GM23338 (cell line): ENCODE results near the gene MRPL24. TPM values are rescaled to one million over a fixed set of nuclear protein-coding genes. Genes with fewer than 3 reads are reported as not detected.

ENCODE experiments used
- ATAC-seq: fragments of 200-7000 bp; cut with Tn5 transposase; 3 replicates; pipeline ENCODE4 v1.9.1; 2020
- DNase-seq: peaks from one replicate; pipeline ENCODE4 v3.0.0-alpha.2; 2015; ENCODE audit warnings: low spot score
- H2AFZ ChIP-seq: fragments of 200-600 bp; sonication (generic); 2 replicates; pipeline ENCODE4 v1.8.0; 2016; ENCODE audit warnings: antibody characterized with exemption, mild to moderate bottlenecking, moderate library complexity
- H3F3A ChIP-seq: fragments of 200-600 bp; sonication (generic); replicated peaks from 2 replicates; pipeline ENCODE4 v1.8.0; 2017; ENCODE audit warnings: antibody characterized with exemption, mixed run types, low read depth
- H3K27ac ChIP-seq: fragments of 200-600 bp; sonication (generic); 2 replicates; pipeline ENCODE4 v1.6.1; 2016; ENCODE audit warnings: low read depth
- H3K27me3 ChIP-seq: fragments of 200-600 bp; sonication (generic); 2 replicates; pipeline ENCODE4 v1.8.0; 2016; ENCODE audit warnings: mild to moderate bottlenecking, mixed run types, moderate library complexity; ENCODE audit not compliant: insufficient read depth
- H3K36me3 ChIP-seq: fragments of 200-600 bp; sonication (generic); 2 replicates; pipeline ENCODE4 v1.8.0; 2016; ENCODE audit warnings: mild to moderate bottlenecking; ENCODE audit not compliant: insufficient read depth
- H3K4me1 ChIP-seq: fragments of 200-600 bp; sonication (generic); 2 replicates; pipeline ENCODE4 v1.8.0; 2016; ENCODE audit warnings: mild to moderate bottlenecking, moderate library complexity; ENCODE audit not compliant: insufficient read depth
- H3K4me2 ChIP-seq: fragments of 200-600 bp; sonication (generic); 2 replicates; pipeline ENCODE4 v1.7.1; 2017; ENCODE audit warnings: mixed run types
- H3K4me3 ChIP-seq: fragments of 200-600 bp; sonication (generic); 2 replicates; pipeline ENCODE4 v1.6.1; 2016; ENCODE audit warnings: mixed run types
- H3K79me2 ChIP-seq: fragments of 200-600 bp; sonication (generic); replicated peaks from 2 replicates; pipeline ENCODE4 v1.8.0; 2017; ENCODE audit warnings: mild to moderate bottlenecking; ENCODE audit not compliant: insufficient read depth
- H3K9me2 ChIP-seq: fragments of 200-600 bp; sonication (generic); 2 replicates; pipeline ENCODE4 v1.8.0; 2017; ENCODE audit not compliant: insufficient read depth
- H4K20me1 ChIP-seq: fragments of 200-600 bp; sonication (generic); replicated peaks from 2 replicates; pipeline ENCODE4 v1.8.0; 2017; ENCODE audit warnings: mild to moderate bottlenecking; ENCODE audit not compliant: insufficient read depth
- H3K27ac Mint-ChIP-seq: 2 replicates; pipeline ENCODE4 v1.8.0; 2020; ENCODE audit warnings: inconsistent platforms, mild to moderate bottlenecking, moderate library complexity, mixed read lengths
- H3K27me3 Mint-ChIP-seq: 3 replicates; pipeline ENCODE4 v1.8.0; 2022; ENCODE audit warnings: low read depth, mild to moderate bottlenecking, moderate library complexity, mixed read lengths, inconsistent platforms; ENCODE audit not compliant: insufficient read depth, poor library complexity
- H3K36me3 Mint-ChIP-seq: 3 replicates; pipeline ENCODE4 v1.8.0; 2021; ENCODE audit warnings: low read depth, mild to moderate bottlenecking, inconsistent platforms, moderate library complexity, mixed read lengths
- H3K4me1 Mint-ChIP-seq: 3 replicates; pipeline ENCODE4 v1.8.0; 2020; ENCODE audit warnings: mild to moderate bottlenecking, inconsistent platforms, mixed read lengths
- H3K4me3 Mint-ChIP-seq: 3 replicates; pipeline ENCODE4 v1.8.0; 2021; ENCODE audit warnings: moderate library complexity, mild to moderate bottlenecking, inconsistent platforms, mixed read lengths
- H3K9me3 Mint-ChIP-seq: 3 replicates; pipeline ENCODE4 v1.8.0; 2020; ENCODE audit warnings: moderate library complexity, mild to moderate bottlenecking, inconsistent platforms, mixed read lengths
- CREB1 ChIP-seq: fragments of 250-450 bp; sonication (Bioruptor Pico); IDR thresholded peaks from 2 replicates; pipeline ENCODE4 v1.5.0; 2020; ENCODE audit warnings: low read depth, mild to moderate bottlenecking, moderate library complexity
- CTCF ChIP-seq, 2 experiments: fragments of 200-600 bp in 1 of 2; sonication (generic) in 1 of 2; conservative IDR thresholded peaks; 2 replicates each; pipeline versions ENCODE4 v1.5.1 to v1.6.1; 2016 to 2017; ENCODE audit warnings: antibody characterized with exemption in 2 of 2, low read depth in 2 of 2, mild to moderate bottlenecking in 2 of 2, moderate library complexity in 1 of 2
- ETS1 ChIP-seq: IDR thresholded peaks from 2 replicates; pipeline ENCODE4 v1.6.1; 2016; ENCODE audit warnings: antibody characterized with exemption
- EZH2 ChIP-seq: fragments of 200-600 bp; sonication (generic); IDR thresholded peaks from one replicate; pipeline ENCODE4 v1.8.0; 2017; ENCODE audit warnings: antibody characterized with exemption, mild to moderate bottlenecking, low read depth; ENCODE audit not compliant: unreplicated experiment
- EZH2phosphoT487 ChIP-seq: fragments of 200-600 bp; sonication (generic); IDR thresholded peaks from one replicate; pipeline ENCODE4 v1.8.1; 2018; ENCODE audit warnings: antibody characterized with exemption; ENCODE audit not compliant: unreplicated experiment
- JUNB ChIP-seq: IDR thresholded peaks from one replicate; pipeline ENCODE4 v1.6.1; 2016; ENCODE audit warnings: antibody characterized with exemption; ENCODE audit not compliant: unreplicated experiment
- POLR2AphosphoS5 ChIP-seq: IDR thresholded peaks from 2 replicates; pipeline ENCODE4 v1.6.1; 2016; ENCODE audit warnings: antibody characterized with exemption, low read depth
- REST ChIP-seq: IDR thresholded peaks from one replicate; pipeline ENCODE4 v1.6.1; 2018; ENCODE audit warnings: antibody characterized with exemption; ENCODE audit not compliant: unreplicated experiment
- ZNF114 ChIP-seq: fragments of 250-450 bp; sonication (Bioruptor Pico); IDR thresholded peaks from 2 replicates; pipeline ENCODE4 v1.5.0; 2020; ENCODE audit warnings: mild to moderate bottlenecking, moderate library complexity
- polyA plus RNA-seq: library from polyadenylated mRNA; unstranded; fragments of >200 nt; fragmentation: Nextera tagmentation; extraction: Ambion mirVana; gene quantifications from 2 replicates; pipeline ENCODE4 v1.2.1, GENCODE V29; 2016
- total RNA-seq: library from RNA; depleted of rRNA; stranded (reverse); fragments of >200 nt; shearing (Covaris generic); gene quantifications from 2 replicates; pipeline ENCODE4 v1.2.3, GENCODE V29; 2014

The MRPL24 gene
- total and polyA plus RNA-seq, 2 experiments from 2014 or later, result 18.8 to 45.7 TPM

GRCh38 chr1:156789621-156790318 lies 48.9 kb upstream of the MRPL24 start:
- TF ChIP-seq JUNB (no peak), REST (no peak), CTCF (conservative IDR thresholded peaks at IDR 0.05; ENCODE audit: low read depth in 2 of 2) (no peak), ETS1 (no peak), ZNF114 (CRISPR knock-in tag) (no peak), CREB1 (CRISPR knock-in tag) (no peak), POLR2AphosphoS5 (no peak), EZH2 (no peak), EZH2phosphoT487 (no peak)
- Histone ChIP-seq H3K27ac (no peak overlapping the region), H3K27me3 (no peaks in the 10 kb centered on the region), H3K9me2 (no peaks in the 10 kb centered on the region), H3K4me3 (no peak overlapping the region), H4K20me1 (peaks cover 48% of the 10 kb centered on the region), H3K4me2 (no peak overlapping the region), H3K79me2 (peaks cover 22% of the 10 kb centered on the region), H3F3A (peaks cover 20% of the 10 kb centered on the region), H3K36me3 (peaks cover 52% of the 10 kb centered on the region), H3K4me1 (no peaks in the 10 kb centered on the region), H2AFZ (no peak overlapping the region)
- Mint-ChIP-seq H3K27ac (no peak overlapping the region), H3K27me3 (peaks cover 4% of the 10 kb centered on the region), H3K4me1 (no peaks in the 10 kb centered on the region), H3K4me3 (no peak overlapping the region), H3K9me3 (no peaks in the 10 kb centered on the region), H3K36me3 (peaks cover 73% of the 10 kb centered on the region)
- DNase-seq (no peak), ATAC-seq (no peak)
